HG02588 (cell line): ENCODE results near the gene ALDH1A2.

ENCODE experiments used
- ATAC-seq: cut with Tn5 transposase; IDR thresholded peaks from one replicate; pipeline ENCODE4 v1.9.1; 2021; ENCODE audit warnings: mild to moderate bottlenecking, moderate library complexity; ENCODE audit not compliant: unreplicated experiment

ALDH1A2 gene

DNA sequence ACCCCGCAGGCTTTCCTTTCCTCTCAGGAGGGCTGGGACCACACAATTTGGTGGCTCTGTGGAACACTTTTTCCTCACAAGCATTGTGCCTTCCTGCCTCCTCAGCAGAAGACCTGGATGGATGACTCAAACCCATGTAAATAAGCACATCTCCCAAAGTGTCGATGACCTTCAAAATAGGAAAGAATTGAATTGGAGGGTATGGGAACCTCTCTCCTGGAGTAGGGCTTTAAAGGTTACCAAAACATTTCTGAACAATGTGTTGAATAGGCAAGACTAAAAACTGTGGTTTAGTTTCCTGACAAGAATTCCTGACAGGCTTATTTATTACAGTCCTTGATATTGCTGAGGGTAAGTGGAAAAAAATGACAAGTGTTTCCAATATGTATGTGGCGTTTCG, 118.2 kb downstream of the ALDH1A2 start:
- ATAC-seq: no peak

DNA sequence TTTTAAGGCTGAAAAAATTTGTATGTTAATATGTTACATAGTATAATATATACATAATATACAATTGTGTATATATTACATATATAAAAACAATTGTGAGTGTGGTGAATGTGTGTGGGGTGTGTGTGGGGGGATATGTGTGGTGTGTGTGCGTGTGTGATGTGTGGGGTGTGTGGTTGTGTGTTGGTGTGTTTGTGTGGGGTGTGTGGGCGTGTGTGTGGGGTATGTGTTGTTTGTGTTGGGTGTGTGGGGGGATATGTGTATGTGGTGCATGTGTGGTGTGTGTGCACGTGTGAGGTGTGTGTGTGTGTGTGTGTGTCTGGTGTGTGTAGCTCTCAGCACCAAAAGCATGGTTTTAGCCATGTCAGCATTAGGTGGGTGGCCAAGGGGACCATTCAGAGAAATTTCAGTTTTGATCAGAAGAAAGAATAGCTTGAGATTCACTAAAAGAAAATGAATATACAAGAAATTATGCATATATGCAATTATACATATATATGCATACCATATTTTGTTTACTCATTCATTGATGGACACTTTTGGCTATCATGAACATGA, 118.9 kb downstream of the ALDH1A2 start:
- ATAC-seq: no peak

DNA sequence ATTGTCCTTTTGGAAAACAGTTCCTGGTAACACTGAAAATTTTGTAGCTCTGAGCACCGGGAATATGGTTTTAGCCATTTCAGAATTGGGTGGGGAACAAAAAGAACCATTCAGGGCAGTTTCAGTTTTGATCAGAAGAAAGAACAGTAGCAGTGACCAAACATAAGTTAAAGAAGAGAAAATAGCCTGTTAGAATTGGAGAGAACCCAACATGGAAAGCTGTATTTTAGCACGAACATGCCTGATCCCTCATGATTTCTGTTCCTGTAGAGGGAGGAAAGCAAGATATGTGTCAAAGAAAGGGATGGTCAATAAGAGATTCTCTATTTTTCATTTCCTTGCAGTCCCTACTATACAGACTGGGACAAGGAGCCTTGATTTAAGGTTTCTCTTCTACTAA, 119.9 kb downstream of the ALDH1A2 start:
- ATAC-seq: no peak

DNA sequence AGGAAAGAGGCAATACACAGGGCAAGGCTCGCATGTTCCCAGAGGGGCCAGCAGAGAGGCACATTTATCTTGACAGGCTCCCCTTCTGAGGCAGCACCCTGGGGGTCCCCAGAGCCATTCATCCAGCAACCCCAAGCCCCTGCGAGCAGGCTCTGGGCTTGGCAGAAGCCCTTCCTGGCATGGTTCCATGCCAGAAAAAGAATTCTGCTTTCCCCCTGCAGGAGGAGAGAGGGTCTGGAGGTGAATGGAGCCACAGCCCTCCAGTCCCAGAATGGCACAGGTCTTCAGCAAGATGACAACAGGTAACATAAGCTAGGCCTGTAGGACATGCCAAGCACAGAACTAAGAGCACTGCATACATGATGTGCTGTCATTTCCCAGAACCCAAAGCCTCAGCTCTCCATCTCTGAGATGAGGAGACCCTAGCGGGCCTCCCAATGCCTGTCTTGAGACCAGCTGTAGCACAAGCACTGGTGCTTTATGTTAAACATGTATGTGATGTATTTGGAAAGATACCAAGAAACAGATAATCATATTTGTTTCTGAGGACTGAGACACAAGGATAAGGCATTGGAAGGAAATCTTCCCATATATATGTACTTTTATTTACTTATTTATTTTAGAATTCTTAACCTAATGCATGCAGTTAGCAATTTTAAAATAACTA, 121.6 kb downstream of the ALDH1A2 start:
- no peak for ATAC-seq

DNA sequence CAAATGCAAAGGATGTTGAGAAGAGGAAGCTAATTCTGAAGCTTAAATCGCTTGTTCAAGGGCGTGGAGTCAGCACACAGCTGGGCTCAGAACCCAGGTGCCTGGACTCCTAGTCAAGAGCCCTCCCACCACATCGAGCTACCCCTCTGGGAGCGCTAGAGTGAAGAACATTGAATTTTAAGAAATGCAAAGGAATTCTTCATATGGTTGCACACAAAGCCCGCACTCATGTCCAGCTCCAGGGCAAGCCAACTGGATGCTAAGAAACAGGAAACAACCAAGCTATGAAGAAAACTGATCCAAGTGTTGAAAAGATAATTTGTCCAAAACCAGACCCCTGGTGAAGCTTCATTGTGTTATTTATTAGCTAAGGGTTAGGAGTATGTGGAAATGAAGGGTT, 122.3 kb downstream of the ALDH1A2 start:
- no peak for ATAC-seq

DNA sequence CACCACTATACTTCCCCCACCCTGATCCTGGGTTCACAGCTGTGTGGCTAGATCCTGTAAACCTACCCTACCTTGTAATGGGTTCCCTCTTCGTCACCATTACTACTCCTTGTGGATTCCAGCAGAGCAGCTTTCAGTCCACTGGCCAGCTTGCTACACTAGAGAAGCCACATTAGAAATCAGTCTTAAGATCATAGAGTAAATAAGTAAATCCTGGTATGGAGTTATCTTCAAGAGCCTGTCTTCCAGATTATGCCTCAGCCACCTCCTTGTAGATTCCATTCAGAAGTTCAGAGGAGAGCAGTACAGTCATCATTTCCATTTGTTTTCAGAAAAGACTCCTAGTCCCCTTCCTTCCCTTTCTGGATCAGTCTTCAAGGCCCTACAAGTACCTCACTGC, 123.7 kb downstream of the ALDH1A2 start:
- ATAC-seq: no peak

DNA sequence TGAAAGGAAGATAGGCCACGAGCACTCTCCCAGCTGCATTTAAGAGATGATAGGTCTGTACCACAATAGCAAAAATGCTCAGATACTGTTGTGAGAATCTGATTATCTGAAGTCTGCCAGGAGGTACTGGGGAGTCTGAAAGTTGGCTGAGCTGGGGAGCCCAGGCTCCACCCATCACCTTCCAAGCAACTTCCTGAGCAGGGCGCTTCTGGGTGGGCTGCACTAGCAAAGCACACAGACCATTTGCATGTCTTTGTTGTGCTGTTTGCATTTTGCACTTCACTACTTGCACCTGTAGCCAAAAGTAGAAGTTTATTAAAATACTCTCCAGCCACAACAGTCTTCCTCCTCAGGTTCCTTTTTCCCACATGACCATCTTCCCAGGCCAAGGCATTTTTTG, 133.2 kb downstream of the ALDH1A2 start:
- ATAC-seq: no peak

DNA sequence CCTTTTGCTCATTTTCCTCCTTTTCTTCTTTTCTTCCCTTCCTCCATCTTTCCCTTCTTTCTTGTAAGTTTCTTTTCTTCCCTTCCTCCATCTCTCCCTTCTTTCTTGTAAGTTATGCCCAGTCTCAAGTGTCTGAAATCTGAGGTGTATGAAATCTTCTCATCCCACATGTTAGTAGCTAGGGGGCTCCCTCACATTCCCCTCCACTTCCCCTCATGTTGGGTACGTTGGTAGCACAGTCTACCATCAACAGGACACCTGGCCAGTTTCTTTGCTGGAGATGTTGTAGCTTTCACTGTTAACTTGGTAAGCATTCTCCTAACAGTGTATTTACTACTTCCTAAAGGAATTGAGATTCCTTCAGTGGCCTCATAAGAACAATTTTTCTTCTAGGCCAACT, 133.9 kb downstream of the ALDH1A2 start:
- no peak for ATAC-seq

DNA sequence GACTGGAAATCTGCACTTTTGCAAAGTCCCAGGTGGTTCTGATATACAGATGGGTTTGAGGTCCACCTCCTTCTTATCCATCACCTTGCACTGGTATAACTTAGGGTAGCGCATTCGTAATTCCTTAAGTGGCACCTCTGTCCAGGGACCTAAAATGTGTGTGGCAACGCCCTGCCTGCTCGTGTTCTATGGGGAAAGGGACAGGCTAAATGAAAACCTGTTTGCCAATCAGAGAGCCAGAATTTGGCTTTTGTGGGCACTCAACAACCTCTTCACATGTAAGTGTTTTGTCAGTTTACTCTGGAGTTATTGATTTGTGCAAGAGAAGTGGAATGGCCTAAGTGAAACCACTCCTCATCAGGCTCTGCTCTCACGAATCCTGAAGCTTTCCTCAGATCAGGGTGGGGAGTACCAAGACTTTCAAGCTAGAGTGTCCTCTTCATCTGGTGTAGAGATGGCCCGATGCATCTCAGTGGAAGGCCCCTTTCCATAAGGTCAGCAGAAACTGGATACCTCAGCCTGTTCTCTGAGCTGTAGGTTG, 138.3 kb downstream of the ALDH1A2 start:
- ATAC-seq: no peak

DNA sequence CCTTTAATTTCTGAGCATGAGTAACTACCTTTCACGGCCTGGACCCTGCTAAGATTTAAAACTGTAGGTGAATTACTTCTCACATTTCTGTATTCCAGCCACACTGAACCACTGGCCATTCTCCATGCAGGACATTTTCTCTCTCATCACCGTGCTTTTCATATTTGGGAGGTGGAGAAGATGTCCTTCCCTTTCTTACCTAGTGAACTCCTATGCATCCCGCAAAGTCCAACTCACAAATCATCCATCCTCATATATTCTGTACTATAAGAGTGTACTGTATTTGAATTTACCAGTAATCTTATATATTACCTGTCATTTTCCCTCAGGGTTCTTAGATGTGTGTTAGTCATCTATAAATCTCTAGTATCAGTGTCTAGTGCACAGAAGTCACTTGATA, 139.9 kb downstream of the ALDH1A2 start:
- ATAC-seq: no peak

DNA sequence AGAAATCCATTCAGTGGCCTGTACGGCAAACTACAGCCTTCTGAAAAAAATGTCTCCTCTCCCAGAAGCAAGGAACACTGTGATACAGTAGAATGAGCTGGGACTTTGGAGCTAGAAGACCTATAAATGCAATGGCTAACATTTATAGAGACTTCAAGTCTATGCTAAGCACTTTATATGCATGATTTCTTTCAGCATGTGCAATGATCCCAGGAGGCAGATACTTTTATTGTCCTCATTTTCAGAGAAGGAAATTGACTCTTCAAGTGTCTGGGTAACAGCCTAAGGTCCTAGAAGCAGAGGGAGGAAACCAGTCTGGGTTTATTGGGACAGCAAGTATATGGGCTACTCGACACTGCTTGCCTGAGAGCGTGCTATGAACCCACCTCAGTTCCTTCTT, 140.9 kb downstream of the ALDH1A2 start:
- ATAC-seq: no peak

DNA sequence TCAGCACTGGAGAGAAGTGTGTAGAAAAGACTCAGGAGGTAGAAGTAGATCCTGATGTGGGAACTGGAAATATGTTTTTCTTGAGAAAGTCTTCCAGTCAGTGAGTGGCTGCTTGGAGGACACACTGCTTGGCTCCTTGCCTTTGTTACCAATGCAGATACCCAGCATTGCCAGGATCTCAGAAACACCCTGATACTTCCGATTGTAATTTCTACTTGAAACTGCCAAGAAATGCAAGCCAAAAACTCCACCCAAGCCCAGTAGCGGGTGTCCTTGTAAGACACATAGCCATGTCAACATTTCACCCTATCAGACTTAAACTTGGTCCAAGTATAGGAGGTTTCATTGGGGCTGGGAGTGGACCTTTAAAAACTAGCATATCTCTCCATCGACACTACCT, 141.8 kb downstream of the ALDH1A2 start:
- no peak for ATAC-seq

DNA sequence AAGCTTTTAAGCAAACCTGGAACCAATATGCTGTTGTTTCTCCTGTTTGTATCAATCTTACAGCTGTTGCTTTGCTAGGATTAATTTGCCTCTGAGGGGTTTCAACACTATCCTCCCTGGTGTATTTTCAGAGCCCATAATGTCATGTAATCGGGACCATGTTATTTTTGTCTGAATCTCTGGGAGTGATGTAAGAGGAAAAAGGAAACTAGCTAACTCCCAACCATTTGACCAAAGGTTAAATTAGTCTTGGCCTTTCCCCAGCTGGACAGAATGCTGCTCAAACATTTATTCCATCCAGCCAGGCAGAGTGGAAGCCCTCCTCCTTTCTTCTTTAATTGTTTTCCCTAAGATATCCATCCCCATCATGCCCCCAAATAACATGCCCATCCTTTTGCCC, 142.2 kb downstream of the ALDH1A2 start:
- ATAC-seq: no peak

DNA sequence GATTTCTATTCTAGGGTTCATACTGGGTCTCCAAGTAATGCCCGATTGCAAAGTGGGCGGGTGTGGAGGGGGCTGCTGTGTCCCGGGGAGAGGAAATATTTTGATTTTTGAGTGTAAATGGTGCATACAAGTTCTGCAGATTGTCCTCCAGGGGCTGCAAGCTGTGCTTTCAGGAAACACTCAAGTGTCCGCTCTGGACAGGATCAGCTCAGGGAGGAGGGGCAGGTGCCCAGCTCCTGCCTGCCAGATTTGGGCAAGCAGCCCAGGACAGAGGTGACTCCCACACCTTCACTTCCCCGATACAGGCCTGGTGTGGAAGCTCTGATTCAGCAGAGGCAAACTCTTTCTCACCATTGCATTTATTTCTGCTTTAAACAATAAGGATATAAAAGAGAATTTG, 142.7 kb downstream of the ALDH1A2 start:
- no peak for ATAC-seq

DNA sequence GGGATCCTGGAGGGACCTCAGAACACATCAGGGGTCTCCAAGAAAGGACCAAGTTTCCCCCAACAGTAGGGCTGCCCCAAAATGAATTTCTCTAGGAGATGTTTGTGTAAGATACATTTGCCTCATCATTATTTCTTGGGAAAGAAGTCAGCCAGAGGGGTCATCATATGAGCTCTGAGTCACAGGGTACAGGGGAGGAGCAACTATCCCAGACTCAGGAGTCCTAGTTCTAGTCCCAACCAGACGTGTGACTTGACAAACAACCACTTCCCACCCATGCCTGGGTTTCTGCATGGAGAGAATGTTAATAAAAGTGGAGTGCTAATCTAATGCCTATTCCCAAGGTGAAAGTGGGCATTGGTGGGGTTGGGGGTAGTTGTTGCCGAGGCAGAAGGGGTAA, 144.1 kb downstream of the ALDH1A2 start:
- no peak for ATAC-seq

DNA sequence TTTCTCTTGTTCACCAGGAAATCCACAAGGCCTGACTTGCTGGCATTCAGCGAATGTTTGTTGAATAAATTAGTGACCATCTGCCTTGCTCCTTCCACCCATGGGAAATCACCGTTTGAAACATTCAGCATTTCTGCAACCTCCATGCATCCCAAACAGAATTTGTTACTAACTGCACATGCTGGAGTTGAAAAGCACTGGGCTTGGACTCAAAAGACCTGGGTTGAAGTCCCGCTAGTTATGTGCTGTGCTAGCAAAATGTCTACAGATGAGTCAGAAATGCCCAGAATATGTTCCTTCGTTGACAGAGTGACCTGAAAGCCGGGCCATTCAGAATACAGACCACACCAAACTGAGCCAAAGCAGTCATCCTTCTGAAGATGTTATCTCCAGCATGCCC, 144.6 kb downstream of the ALDH1A2 start:
- ATAC-seq: no peak

DNA sequence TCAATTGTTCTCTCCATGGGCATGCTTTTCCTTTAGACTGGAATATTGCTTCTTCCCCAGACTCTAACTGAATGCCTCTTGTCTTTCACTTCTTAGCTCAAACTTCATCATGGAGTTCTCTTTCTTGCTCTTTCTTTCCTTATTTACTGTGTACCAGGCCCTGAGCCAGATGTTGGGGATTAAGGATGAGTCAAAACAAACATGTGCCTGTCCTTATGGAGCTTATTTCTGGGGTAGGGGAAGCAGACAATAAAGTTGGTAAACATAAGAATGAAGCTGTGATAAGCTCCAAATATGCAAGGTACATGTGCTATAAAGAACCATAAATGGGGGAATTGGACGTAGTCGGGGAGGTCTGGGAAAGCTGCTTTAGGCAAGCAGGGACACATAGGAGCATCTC, 145.8 kb downstream of the ALDH1A2 start:
- ATAC-seq: no peak

DNA sequence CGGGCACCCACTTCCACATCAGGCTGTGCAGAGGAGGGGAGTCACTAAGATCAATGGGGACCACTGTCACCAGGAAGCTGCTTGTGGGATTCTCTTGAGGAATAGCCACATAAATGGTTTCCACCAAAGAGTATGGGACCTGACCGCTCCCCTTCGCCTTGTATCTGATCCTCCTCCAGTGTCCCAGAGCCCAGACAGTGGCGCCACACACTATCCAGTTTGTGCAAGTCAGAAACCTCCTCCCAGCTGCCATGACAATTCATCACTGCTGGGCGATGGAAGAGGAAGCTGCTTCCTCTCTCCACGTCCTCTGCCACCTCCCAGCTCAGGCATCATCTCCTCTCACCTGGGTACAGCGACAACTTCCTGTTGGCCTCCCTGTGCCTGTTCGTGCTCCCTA, 147.5 kb downstream of the ALDH1A2 start:
- no peak for ATAC-seq

DNA sequence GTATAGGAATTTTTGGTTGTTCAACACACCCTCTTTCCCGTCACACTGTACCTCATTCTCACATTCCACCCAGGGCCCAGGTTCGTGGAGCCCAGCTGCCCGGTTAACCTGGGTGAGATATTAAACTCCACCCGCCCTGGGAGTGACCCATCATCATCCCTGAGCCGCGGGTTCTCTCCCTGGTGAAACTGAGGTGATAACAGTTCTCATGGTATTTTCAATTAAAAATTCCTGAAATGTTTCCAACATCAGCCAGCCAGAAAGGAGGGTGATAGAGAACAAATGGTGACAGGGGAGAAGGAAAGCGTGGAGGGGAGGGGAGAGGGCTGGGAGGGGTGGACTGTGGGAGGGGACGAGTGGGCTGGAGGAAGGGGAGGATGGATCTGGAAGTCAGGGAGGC, 148.8 kb downstream of the ALDH1A2 start:
- no peak for ATAC-seq

DNA sequence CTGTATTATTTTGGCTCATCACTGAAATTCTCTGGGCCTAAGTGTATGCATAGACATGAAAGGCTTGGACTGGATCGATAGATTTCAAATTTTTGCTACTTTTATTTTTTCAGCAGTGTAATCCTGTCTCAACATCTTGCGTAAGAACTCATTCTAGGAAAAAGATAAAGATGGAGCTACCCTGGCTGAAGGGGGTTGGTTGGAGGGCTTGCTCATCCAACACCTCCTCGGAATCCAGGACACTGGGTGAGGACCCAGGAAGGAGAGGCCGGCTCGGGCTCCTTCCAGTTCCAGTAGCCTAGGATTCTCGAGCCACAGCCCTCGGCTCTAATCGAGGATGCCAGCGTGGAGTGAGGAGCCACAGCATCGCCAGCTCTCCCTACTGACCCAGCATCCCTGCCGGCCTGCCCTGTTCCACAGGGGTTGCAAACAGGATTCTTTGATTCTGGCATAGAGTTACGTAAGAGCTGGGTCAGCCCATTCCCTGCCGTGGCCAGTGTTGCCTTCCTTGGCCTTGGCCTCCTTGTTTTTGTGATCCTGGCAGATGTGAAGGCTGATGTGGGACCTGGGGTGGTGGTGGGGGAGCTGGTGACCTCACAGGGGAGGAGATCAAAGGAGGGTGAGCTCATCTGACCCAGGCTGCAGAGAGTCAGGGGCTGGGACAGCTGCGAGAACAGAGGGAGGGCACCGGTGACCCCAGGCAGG, 149.5 kb downstream of the ALDH1A2 start:
- ATAC-seq: no peak

DNA sequence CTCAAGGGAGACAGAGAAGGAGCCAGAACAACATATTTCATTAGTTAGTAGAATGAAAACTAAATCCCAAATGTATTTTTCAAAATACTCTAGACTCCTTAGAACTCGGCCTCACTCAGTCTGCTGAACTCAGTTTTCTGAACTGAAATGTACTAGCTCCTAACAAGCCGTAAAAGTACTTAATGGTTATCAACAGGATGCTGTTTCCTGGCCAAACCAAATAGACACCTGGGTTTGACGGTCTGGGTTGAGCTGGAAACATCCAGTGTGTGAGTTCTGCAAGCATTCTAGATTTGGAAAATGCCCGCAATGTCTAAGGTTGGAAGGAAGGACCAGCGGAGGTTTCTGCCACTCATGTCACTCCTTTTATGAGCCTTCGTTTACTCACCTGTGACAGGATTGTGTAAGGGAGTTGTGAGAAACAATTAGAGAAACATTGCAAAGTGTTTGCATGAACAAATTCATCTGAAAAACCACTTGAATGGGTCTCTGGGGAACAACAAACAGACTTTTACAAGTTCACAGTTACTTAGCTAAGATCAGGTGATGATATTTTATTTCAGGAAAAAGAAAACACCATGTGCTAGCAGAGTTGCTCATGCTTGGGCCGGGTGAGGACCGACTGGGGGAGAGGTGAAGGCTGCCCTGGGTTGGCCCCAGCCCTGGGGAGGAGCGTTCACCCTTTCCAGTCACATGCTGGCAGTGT, 151.0 kb downstream of the ALDH1A2 start:
- ATAC-seq: no peak

DNA sequence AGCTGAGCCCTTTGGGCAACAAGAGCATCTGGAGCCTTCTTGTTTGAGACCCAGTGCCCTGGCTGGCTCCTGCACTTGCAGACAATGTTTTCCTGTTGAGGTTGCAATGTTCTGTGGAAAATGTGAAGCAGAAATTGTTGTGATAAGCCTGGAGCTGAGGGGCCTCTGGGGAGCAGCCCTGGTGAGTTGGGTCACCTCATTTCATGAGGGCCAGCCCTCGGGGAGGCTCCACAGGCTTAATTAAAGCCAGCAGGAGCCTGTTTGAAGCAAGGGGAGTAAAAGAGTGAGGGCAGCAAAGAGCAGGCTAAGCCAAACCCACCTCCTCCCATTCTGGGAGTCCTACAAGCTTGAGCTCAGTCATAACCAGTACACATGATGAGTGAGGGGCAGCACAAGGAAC, 154.3 kb downstream of the ALDH1A2 start:
- no peak for ATAC-seq
